Neuronal stem cell (in vitro differentiated cells): ENCODE data around the gene PACS1.

Experiments used
- DNase-seq: peaks from one replicate; pipeline ENCODE4 v3.0.0-alpha.2; 2013; ENCODE audit warnings: low spot score
- H2AFZ ChIP-seq: one replicate; pipeline ENCODE4 v1.6.1; 2013; ENCODE audit warnings: mild to moderate bottlenecking, low read length, inconsistent platforms
- H2AK5ac ChIP-seq: 2 replicates; pipeline ENCODE4 v1.6.1; 2013; ENCODE audit warnings: low read depth, mild to moderate bottlenecking, inconsistent platforms, low read length, moderate library complexity, mixed read lengths
- H2BK120ac ChIP-seq: 2 replicates; pipeline ENCODE4 v1.6.1; 2013; ENCODE audit warnings: low read depth, mild to moderate bottlenecking, inconsistent platforms, low read length, moderate library complexity, mixed read lengths
- H2BK12ac ChIP-seq: one replicate; pipeline ENCODE4 v1.6.1; 2013; ENCODE audit warnings: low read length, inconsistent platforms
- H2BK15ac ChIP-seq: 2 replicates; pipeline ENCODE4 v1.6.1; 2013; ENCODE audit warnings: mild to moderate bottlenecking, low read length, inconsistent platforms, mixed read lengths
- H2BK5ac ChIP-seq: one replicate; pipeline ENCODE4 v1.6.1; 2013; ENCODE audit warnings: inconsistent platforms, mild to moderate bottlenecking, low read length, moderate library complexity
- H3K14ac ChIP-seq: one replicate; pipeline ENCODE4 v1.6.1; 2013; ENCODE audit warnings: low read length, inconsistent platforms
- H3K18ac ChIP-seq: 2 replicates; pipeline ENCODE4 v1.6.1; 2013; ENCODE audit warnings: low read length, inconsistent platforms
- H3K23ac ChIP-seq: 2 replicates; pipeline ENCODE4 v1.6.1; 2013; ENCODE audit warnings: low read depth, mild to moderate bottlenecking, mixed read lengths, low read length, inconsistent platforms; ENCODE audit not compliant: poor library complexity
- H3K27ac ChIP-seq: replicated peaks from 3 replicates; pipeline ENCODE4 v1.5.1; 2013; ENCODE audit warnings: low read length, inconsistent platforms
- H3K27me3 ChIP-seq, 3 experiments: 2 replicates each; pipeline ENCODE4 v1.6.1; 2013; ENCODE audit warnings: low read length in 3 of 3, mild to moderate bottlenecking in 2 of 3, inconsistent platforms in 1 of 3, low read depth in 1 of 3, mixed read lengths in 1 of 3, moderate library complexity in 1 of 3; ENCODE audit not compliant: control insufficient read depth in 3 of 3, insufficient read depth in 3 of 3
- H3K36me3 ChIP-seq, 2 donors: replicated peaks in 1 of 2; 2 replicates each; pipeline ENCODE4 v1.6.1; 2013; ENCODE audit warnings: low read length in 2 of 2; ENCODE audit not compliant: control insufficient read depth in 2 of 2, insufficient read depth in 2 of 2
- H3K4ac ChIP-seq: 2 replicates; pipeline ENCODE4 v1.6.1; 2013; ENCODE audit warnings: inconsistent platforms, mild to moderate bottlenecking, low read length, moderate library complexity
- H3K4me1 ChIP-seq, 2 donors: 1 replicate in 1 of 2; 2 replicates in 1 of 2; pipeline ENCODE4 v1.6.1; 2013; ENCODE audit warnings: low read length in 2 of 2, low read depth in 1 of 2; ENCODE audit not compliant: control insufficient read depth in 2 of 2, insufficient read depth in 1 of 2
- H3K4me2 ChIP-seq: one replicate; pipeline ENCODE4 v1.6.1; 2013; ENCODE audit warnings: mild to moderate bottlenecking, low read length, inconsistent platforms; ENCODE audit not compliant: insufficient read depth, poor library complexity, severe bottlenecking
- H3K4me3 ChIP-seq, 2 donors: 2 replicates each; pipeline ENCODE4 v1.5.1; 2013; ENCODE audit warnings: low read length in 2 of 2, mild to moderate bottlenecking in 2 of 2, inconsistent platforms in 1 of 2, moderate library complexity in 1 of 2
- H3K79me1 ChIP-seq: one replicate; pipeline ENCODE4 v1.6.1; 2013; ENCODE audit warnings: low read depth, mild to moderate bottlenecking, inconsistent platforms, low read length, moderate library complexity
- H3K9ac ChIP-seq: one replicate; pipeline ENCODE4 v1.6.1; 2013; ENCODE audit warnings: mild to moderate bottlenecking, low read depth, low read length, inconsistent platforms; ENCODE audit not compliant: poor library complexity
- H3K9me3 ChIP-seq, 2 donors: replicated peaks in 1 of 2; 2 replicates each; pipeline versions ENCODE3 to v1.6.1; 2013; ENCODE audit warnings: low read length in 2 of 2, mild to moderate bottlenecking in 2 of 2, inconsistent platforms in 1 of 2, low read depth in 1 of 2, mixed read lengths in 1 of 2, moderate library complexity in 1 of 2; ENCODE audit not compliant: control insufficient read depth in 2 of 2, insufficient read depth in 1 of 2
- H4K8ac ChIP-seq: one replicate; pipeline ENCODE4 v1.6.1; 2013; ENCODE audit warnings: low read depth, mild to moderate bottlenecking, inconsistent platforms, low read length, moderate library complexity
- H4K91ac ChIP-seq: one replicate; pipeline ENCODE4 v1.6.1; 2013; ENCODE audit warnings: low read length, low read depth, mild to moderate bottlenecking, inconsistent platforms; ENCODE audit not compliant: poor library complexity
- WGBS, 2 donors: extraction: QIAGEN DNeasy Blood & Tissue Kit; methylation state at CpG; one replicate each; pipeline ENCODE4 v1.1.7; 2013; ENCODE audit warnings: missing lambda C conversion rate in 2 of 2, mixed read lengths in 1 of 2; ENCODE audit not compliant: insufficient read length in 2 of 2, insufficient replicate concordance in 1 of 2; ENCODE audit errors: extremely low coverage in 2 of 2; 5-methylcytosine and 5-hydroxymethylcytosine counted together

Gene PACS1

GRCh38 chr11:66121466-66121865 is 51.4 kb downstream of the PACS1 start:
- H4K91ac ChIP-seq = no peak overlapping the region
- H3K9me3 ChIP-seq = no peaks in the 10 kb centered on the region
- H3K4me2 ChIP-seq = no peak overlapping the region
- no peaks in the 10 kb centered on the region for H3K36me3 ChIP-seq
- H3K4ac ChIP-seq = no peak overlapping the region
- no peaks in the 10 kb centered on the region for H3K27me3 ChIP-seq
- no peak overlapping the region for H3K4me3 ChIP-seq
- H2BK5ac ChIP-seq = no peak overlapping the region
- no peaks in the 10 kb centered on the region for H3K79me1 ChIP-seq
- H2AK5ac ChIP-seq = no peak overlapping the region
- H3K14ac ChIP-seq = no peak overlapping the region
- H2BK12ac ChIP-seq = no peak overlapping the region
- no peak overlapping the region for H3K27ac ChIP-seq
- H3K4me1 ChIP-seq = peaks cover 6 to 19% of the 10 kb centered on the region in 2 donors
- H2BK15ac ChIP-seq = no peak overlapping the region
- no peak overlapping the region for H2BK120ac ChIP-seq
- H3K23ac ChIP-seq = no peak overlapping the region
- no peak overlapping the region for H3K18ac ChIP-seq
- no peak overlapping the region for H3K9ac ChIP-seq
- no peak for DNase-seq
- WGBS, 2 donors = no CpG with 5 or more reads among the region's 2 CpGs
- H2AFZ ChIP-seq = no peak overlapping the region
- H4K8ac ChIP-seq = no peak overlapping the region

DNA sequence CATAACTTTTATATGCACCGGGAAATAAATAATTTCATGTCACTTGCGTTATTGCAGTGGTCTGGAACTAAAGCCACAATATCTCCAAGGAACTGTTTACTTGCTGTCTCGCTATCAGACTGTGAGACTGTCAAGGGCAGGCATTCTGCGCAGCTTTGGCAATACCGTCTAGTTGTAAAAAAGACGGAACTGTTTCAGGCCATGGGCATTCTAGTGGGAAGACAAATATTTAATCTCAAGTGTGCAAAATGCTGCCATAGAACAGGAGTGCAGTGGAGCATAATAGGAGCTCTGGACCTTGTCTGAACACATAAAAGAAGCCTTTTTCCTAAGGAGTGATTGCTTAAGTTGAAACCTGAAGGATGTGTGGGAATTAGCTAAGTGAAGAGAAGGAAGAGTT is 53.8 kb downstream of the PACS1 start:
- H3K27me3 ChIP-seq = no peaks in the 10 kb centered on the region
- H2BK5ac ChIP-seq = no peak overlapping the region
- H3K23ac ChIP-seq = no peak overlapping the region
- no peaks in the 10 kb centered on the region for H3K9me3 ChIP-seq
- no peak overlapping the region for H3K9ac ChIP-seq
- H4K8ac ChIP-seq = no peak overlapping the region
- no peak overlapping the region for H2BK120ac ChIP-seq
- no peak overlapping the region for H3K4me3 ChIP-seq
- H4K91ac ChIP-seq = no peak overlapping the region
- H3K14ac ChIP-seq = no peak overlapping the region
- no peak overlapping the region for H3K27ac ChIP-seq
- H2BK12ac ChIP-seq = no peak overlapping the region
- H2AFZ ChIP-seq = no peak overlapping the region
- no peak overlapping the region for H2AK5ac ChIP-seq
- no peaks in the 10 kb centered on the region for H3K79me1 ChIP-seq
- no peak overlapping the region for H2BK15ac ChIP-seq
- no CpG with 5 or more reads among the region's 6 CpGs for WGBS, 2 donors
- H3K4me2 ChIP-seq = no peak overlapping the region
- no peak for DNase-seq
- no peak overlapping the region for H3K4ac ChIP-seq
- H3K4me1 ChIP-seq = peaks cover 11 to 33% of the 10 kb centered on the region in 2 donors
- no peak overlapping the region for H3K18ac ChIP-seq
- H3K36me3 ChIP-seq = no peaks in the 10 kb centered on the region

- no peak overlapping the region for H2BK12ac ChIP-seq
- no peak overlapping the region for H3K23ac ChIP-seq
- no peak overlapping the region for H3K27ac ChIP-seq
- H2AFZ ChIP-seq = no peak overlapping the region
- H3K9ac ChIP-seq = no peak overlapping the region
- no peak overlapping the region for H3K14ac ChIP-seq
- no peak overlapping the region for H4K8ac ChIP-seq
- no peak for DNase-seq
- no peak overlapping the region for H3K4ac ChIP-seq
- no peak overlapping the region for H2AK5ac ChIP-seq
- no peak overlapping the region for H3K4me3 ChIP-seq
- no peaks in the 10 kb centered on the region for H3K79me1 ChIP-seq
- no peak overlapping the region for H4K91ac ChIP-seq
- no peaks in the 10 kb centered on the region for H3K9me3 ChIP-seq
- no CpG with 5 or more reads among the region's 3 CpGs for WGBS, 2 donors
- peaks cover 8 to 26% of the 10 kb centered on the region in 2 donors for H3K4me1 ChIP-seq
- no peak overlapping the region for H2BK5ac ChIP-seq
- H2BK15ac ChIP-seq = no peak overlapping the region
- H3K4me2 ChIP-seq = no peak overlapping the region
- no peaks in the 10 kb centered on the region for H3K36me3 ChIP-seq
- H3K27me3 ChIP-seq = no peaks in the 10 kb centered on the region
- H3K18ac ChIP-seq = no peak overlapping the region
- no peak overlapping the region for H2BK120ac ChIP-seq
Measured at GRCh38 chr11:66124564-66124963, 54.5 kb downstream of the PACS1 start.

DNA sequence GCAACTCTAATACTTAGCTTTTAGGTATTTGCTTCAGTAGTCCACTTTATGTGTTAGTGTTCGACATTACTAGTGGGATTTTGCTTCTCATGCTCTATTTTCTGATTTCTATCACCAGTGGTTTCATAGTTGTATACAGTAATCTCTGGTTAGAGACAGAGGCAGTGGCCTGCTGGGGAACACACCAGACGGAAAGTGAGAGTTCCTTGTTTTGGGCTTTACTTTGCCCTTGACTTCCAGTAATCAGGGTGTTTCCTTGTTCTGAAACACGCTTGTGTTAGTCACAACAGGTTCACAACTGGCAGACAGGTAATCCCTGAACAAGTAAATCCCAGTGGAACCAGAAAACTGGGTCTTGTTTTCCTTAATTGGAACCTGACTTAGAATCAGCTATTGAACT is 56.0 kb downstream of the PACS1 start:
- no peak for DNase-seq
- Histone ChIP-seq H2BK5ac (no peak overlapping the region), H3K9ac (no peak overlapping the region), H2BK120ac (no peak overlapping the region), H3K23ac (no peak overlapping the region), H3K4me2 (no peak overlapping the region), H2BK12ac (no peak overlapping the region), H3K18ac (no peak overlapping the region), H4K91ac (no peak overlapping the region), H3K4me3 (no peak overlapping the region), H3K79me1 (peaks cover 2% of the 10 kb centered on the region), H3K4me1 (peaks cover 7 to 23% of the 10 kb centered on the region in 2 donors), H2AFZ (no peak overlapping the region), H3K9me3 (no peaks in the 10 kb centered on the region), H3K27ac (no peak overlapping the region), H3K36me3 (no peaks in the 10 kb centered on the region), H3K4ac (no peak overlapping the region), H2AK5ac (no peak overlapping the region), H2BK15ac (no peak overlapping the region), H3K14ac (no peak overlapping the region), H4K8ac (no peak overlapping the region), H3K27me3 (no peaks in the 10 kb centered on the region)
- no CpG with 5 or more reads among the region's 3 CpGs for WGBS, 2 donors
